Measurements from ENCODE around the gene CEL.

DNA sequence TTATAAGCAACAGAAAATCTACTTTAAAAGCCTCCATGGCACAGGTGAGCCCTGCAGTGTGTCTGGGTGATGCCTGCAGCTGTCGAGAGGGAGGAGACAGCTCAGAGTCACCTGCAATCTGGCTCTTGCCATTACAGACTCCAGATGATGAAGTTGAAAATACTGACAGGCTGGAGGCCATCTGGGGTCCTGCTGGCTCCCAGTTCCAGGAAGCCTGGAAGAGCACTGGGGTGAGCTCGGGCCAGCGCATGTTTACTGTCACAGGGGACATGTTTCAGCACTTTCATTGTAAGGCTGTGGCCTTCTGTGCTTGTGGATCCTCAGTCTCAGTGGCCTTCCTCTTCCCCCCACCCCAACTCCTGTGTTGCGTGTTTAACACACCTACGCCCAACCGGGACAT, 28.4 kb downstream of the CEL start:
- TF ChIP-seq NFIC (IDR thresholded peaks at IDR 0.05) (no peak), TAF1 (IDR thresholded peaks at IDR 0.05; ENCODE audit: low read depth) (no peak), CREB1 (IDR thresholded peaks at IDR 0.05; ENCODE audit: low read depth) (no peak), EP300 (IDR thresholded peaks at IDR 0.05; ENCODE audit: borderline replicate concordance) (no peak), ZBTB7A (IDR thresholded peaks at IDR 0.05; ENCODE audit: low read depth) (no peak), RAD21 (IDR thresholded peaks at IDR 0.05; ENCODE audit: low read depth) (no peak), YY1 (IDR thresholded peaks at IDR 0.05; ENCODE audit: low read depth) (no peak), EGR1 (IDR thresholded peaks at IDR 0.05) (no peak), TCF12 (IDR thresholded peaks at IDR 0.05; ENCODE audit: low read depth) (no peak), CEBPB (IDR thresholded peaks at IDR 0.05) (no peak), FOXM1 (IDR thresholded peaks at IDR 0.05; ENCODE audit: borderline replicate concordance, low read depth) (no peak), TEAD4 (IDR thresholded peaks at IDR 0.05) (no peak)
- TF ChIP-seq, protein P1, sequence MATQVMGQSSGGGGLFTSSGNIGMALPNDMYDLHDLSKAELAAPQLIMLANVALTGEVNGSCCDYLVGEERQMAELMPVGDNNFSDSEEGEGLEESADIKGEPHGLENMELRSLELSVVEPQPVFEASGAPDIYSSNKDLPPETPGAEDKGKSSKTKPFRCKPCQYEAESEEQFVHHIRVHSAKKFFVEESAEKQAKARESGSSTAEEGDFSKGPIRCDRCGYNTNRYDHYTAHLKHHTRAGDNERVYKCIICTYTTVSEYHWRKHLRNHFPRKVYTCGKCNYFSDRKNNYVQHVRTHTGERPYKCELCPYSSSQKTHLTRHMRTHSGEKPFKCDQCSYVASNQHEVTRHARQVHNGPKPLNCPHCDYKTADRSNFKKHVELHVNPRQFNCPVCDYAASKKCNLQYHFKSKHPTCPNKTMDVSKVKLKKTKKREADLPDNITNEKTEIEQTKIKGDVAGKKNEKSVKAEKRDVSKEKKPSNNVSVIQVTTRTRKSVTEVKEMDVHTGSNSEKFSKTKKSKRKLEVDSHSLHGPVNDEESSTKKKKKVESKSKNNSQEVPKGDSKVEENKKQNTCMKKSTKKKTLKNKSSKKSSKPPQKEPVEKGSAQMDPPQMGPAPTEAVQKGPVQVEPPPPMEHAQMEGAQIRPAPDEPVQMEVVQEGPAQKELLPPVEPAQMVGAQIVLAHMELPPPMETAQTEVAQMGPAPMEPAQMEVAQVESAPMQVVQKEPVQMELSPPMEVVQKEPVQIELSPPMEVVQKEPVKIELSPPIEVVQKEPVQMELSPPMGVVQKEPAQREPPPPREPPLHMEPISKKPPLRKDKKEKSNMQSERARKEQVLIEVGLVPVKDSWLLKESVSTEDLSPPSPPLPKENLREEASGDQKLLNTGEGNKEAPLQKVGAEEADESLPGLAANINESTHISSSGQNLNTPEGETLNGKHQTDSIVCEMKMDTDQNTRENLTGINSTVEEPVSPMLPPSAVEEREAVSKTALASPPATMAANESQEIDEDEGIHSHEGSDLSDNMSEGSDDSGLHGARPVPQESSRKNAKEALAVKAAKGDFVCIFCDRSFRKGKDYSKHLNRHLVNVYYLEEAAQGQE (IDR thresholded peaks at IDR 0.05; ENCODE audit: low read depth): no peak
- TF ChIP-seq, protein P2, sequence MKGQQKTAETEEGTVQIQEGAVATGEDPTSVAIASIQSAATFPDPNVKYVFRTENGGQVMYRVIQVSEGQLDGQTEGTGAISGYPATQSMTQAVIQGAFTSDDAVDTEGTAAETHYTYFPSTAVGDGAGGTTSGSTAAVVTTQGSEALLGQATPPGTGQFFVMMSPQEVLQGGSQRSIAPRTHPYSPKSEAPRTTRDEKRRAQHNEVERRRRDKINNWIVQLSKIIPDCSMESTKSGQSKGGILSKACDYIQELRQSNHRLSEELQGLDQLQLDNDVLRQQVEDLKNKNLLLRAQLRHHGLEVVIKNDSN (IDR thresholded peaks at IDR 0.05): no peak
